ENCODE results near the gene EMC6.
"Not testable (repeated sequence)": the region's sequence is repeated elsewhere in the genome, so short reads cannot be mapped to it uniquely, and the experiment has no call there.

Gene EMC6

GRCh38 chr17:3682033-3682432, 13.4 kb downstream of the EMC6 start:
- DNase-seq, result no peak

- DNase-seq, result peak; percentile 28
Measured at GRCh38 chr17:3683054-3683511, 14.5 kb downstream of the EMC6 start.

GRCh38 chr17:3685174-3685573, 16.6 kb downstream of the EMC6 start:
- DNase-seq, result no peak

- DNase-seq, result no peak
Measured at GRCh38 chr17:3688027-3688553, 19.5 kb downstream of the EMC6 start.

- no peak for DNase-seq
Measured at GRCh38 chr17:3688852-3689261, 20.2 kb downstream of the EMC6 start.

- no peak for DNase-seq
Measured at GRCh38 chr17:3689262-3690093, 20.9 kb downstream of the EMC6 start.

GRCh38 chr17:3690094-3690715, 21.6 kb downstream of the EMC6 start:
- DNase-seq, result no peak

GRCh38 chr17:3691617-3692067, 23.0 kb downstream of the EMC6 start:
- no peak for DNase-seq

GRCh38 chr17:3692346-3692745, 23.7 kb downstream of the EMC6 start:
- no peak for DNase-seq

GRCh38 chr17:3693141-3693540, 24.5 kb downstream of the EMC6 start:
- DNase-seq, result no peak

GRCh38 chr17:3693829-3694231, 25.2 kb downstream of the EMC6 start:
- no peak for DNase-seq

GRCh38 chr17:3695129-3695722, 26.6 kb downstream of the EMC6 start:
- no peak for DNase-seq

- no peak for DNase-seq
Measured at GRCh38 chr17:3695723-3696411, 27.3 kb downstream of the EMC6 start, which contains the start of gene P2RX5. Gene P2RX5, minus strand, starts transcription at chr17:3696155. Its CDS starts 150 bp downstream, at chr17:3696005.

GRCh38 chr17:3697103-3697476, 28.5 kb downstream of the EMC6 start:
- DNase-seq, result no peak

- no peak for DNase-seq
Measured at GRCh38 chr17:3698139-3698538, 29.5 kb downstream of the EMC6 start.

- DNase-seq, result no peak
Measured at GRCh38 chr17:3699951-3700350, 31.3 kb downstream of the EMC6 start.

GRCh38 chr17:3702041-3702539, 33.5 kb downstream of the EMC6 start:
- not testable (repeated sequence) for DNase-seq

GRCh38 chr17:3704931-3705717, 36.5 kb downstream of the EMC6 start:
- DNase-seq, result no peak

GRCh38 chr17:3705718-3705984, 37.0 kb downstream of the EMC6 start:
- DNase-seq, result not testable (repeated sequence)

GRCh38 chr17:3708366-3708765, 39.8 kb downstream of the EMC6 start:
- DNase-seq, result no peak

- DNase-seq, result peak; percentile 27
Measured at GRCh38 chr17:3710951-3711383, 42.4 kb downstream of the EMC6 start.

Data from fibroblast of upper back skin (primary cell).